T-cell (primary cell): ENCODE measurements around the gene LPCAT4. TPM values are rescaled to one million over a fixed set of nuclear protein-coding genes. Genes with fewer than 3 reads are reported as not detected.
A peak's percentile ranks its signal among the peaks of the same experiment; 100 is the strongest.

Experiments
- ATAC-seq, 4 experiments: fragments of 200-7000 bp in 3 of 4; fragments of 150-1000 bp in 1 of 4; cut with Tn5 transposase; replicated peaks in 1 of 4; 1 replicate in 3 of 4; 2 replicates in 1 of 4; pipeline ENCODE4 v1.10.0; 2021; ENCODE audit warnings: moderate library complexity in 3 of 4, mild to moderate bottlenecking in 2 of 4, moderate number of reproducible peaks in 1 of 4
- CTCF ChIA-PET, 2 donors: fragments of 300-600 bp; sonication (Branson Sonifier 250); formaldehyde crosslinking; loops; one replicate each; lab custom pipeline; 2022; ENCODE audit warnings: antibody characterized with exemption in 2 of 2; lab: Charles Lee
- POLR2A ChIA-PET, 2 donors: fragments of 300-600 bp; sonication (Branson Sonifier 250); formaldehyde crosslinking; loops; one replicate each; lab custom pipeline; 2022; ENCODE audit warnings: antibody characterized with exemption in 2 of 2; lab: Charles Lee
- DNase-seq, 35 experiments: peaks; one replicate each; pipeline versions ENCODE4 v3.0.0 to v3.0.0-alpha.2; 2013 to 2023
- H3K27ac ChIP-seq: one replicate; pipeline ENCODE4 v1.5.1; 2013; ENCODE audit warnings: low read length
- H3K27me3 ChIP-seq, 2 experiments: replicated peaks in 1 of 2; 1 replicate in 1 of 2; 2 replicates in 1 of 2; pipeline versions ENCODE4 v1.6.1 to v1.7.0; 2013; ENCODE audit warnings: low read length in 1 of 2, mixed read lengths in 1 of 2; ENCODE audit not compliant: control insufficient read depth in 2 of 2, insufficient read depth in 2 of 2; ENCODE audit errors: extremely low read depth in 1 of 2
- H3K36me3 ChIP-seq, 2 donors: 1 replicate in 1 of 2; 2 replicates in 1 of 2; pipeline versions ENCODE4 v1.6.1 to v1.7.0; 2013; ENCODE audit warnings: low read length in 1 of 2; ENCODE audit not compliant: control insufficient read depth in 2 of 2, insufficient read depth in 1 of 2; ENCODE audit errors: extremely low read depth in 1 of 2
- H3K4me1 ChIP-seq, 2 experiments: 1 replicate in 1 of 2; 2 replicates in 1 of 2; pipeline versions ENCODE4 v1.6.1 to v1.7.0; 2013; ENCODE audit warnings: low read length in 2 of 2, mixed read lengths in 1 of 2; ENCODE audit not compliant: insufficient read depth in 2 of 2, control insufficient read depth in 1 of 2; ENCODE audit errors: extremely low read depth in 1 of 2
- H3K4me3 ChIP-seq, 2 donors: 1 replicate in 1 of 2; 2 replicates in 1 of 2; pipeline versions ENCODE4 v1.5.1 to v1.7.0; 2013; ENCODE audit warnings: mild to moderate bottlenecking in 2 of 2, low read length in 1 of 2, moderate library complexity in 1 of 2; ENCODE audit not compliant: control insufficient read depth in 1 of 2; ENCODE audit errors: extremely low read depth in 1 of 2
- H3K9me3 ChIP-seq: 2 replicates; pipeline ENCODE4 v1.7.0; 2013
- H3K27ac Mint-ChIP-seq, 2 donors: one replicate each; pipeline ENCODE4 v1.8.0; 2020 to 2021; ENCODE audit warnings: mild to moderate bottlenecking in 2 of 2, mixed read lengths in 2 of 2
- H3K27me3 Mint-ChIP-seq, 2 donors: one replicate each; pipeline ENCODE4 v1.8.0; 2021 to 2022; ENCODE audit warnings: mixed read lengths in 2 of 2
- H3K36me3 Mint-ChIP-seq: one replicate; pipeline ENCODE4 v1.8.0; 2021; ENCODE audit warnings: mixed read lengths
- H3K4me1 Mint-ChIP-seq, 3 donors: one replicate each; pipeline ENCODE4 v1.8.0; 2020 to 2022; ENCODE audit warnings: mixed read lengths in 3 of 3, mild to moderate bottlenecking in 1 of 3
- H3K4me3 Mint-ChIP-seq, 3 donors: one replicate each; pipeline ENCODE4 v1.8.0; 2020 to 2022; ENCODE audit warnings: mild to moderate bottlenecking in 3 of 3, mixed read lengths in 3 of 3, moderate library complexity in 3 of 3
- H3K9me3 Mint-ChIP-seq, 3 donors: one replicate each; pipeline ENCODE4 v1.8.0; 2020 to 2022; ENCODE audit warnings: mixed read lengths in 3 of 3
- WGBS: methylation state at CpG from one replicate; pipeline ENCODE4 v1.1.5; 2013; ENCODE audit warnings: missing lambda C conversion rate; ENCODE audit not compliant: insufficient coverage; 5-methylcytosine and 5-hydroxymethylcytosine counted together
- total RNA-seq, 35 experiments: library from RNA in 6 of 35; stranded (reverse) in 6 of 35; fragments of 120-200 nt in 1 of 35; gene quantifications; one replicate each; pipeline versions ENCODE4 v1.2.1 to v1.2.4 and lab custom pipeline; 2013 to 2026

The LPCAT4 gene
- total RNA-seq, 5 donors from 2014 or later (not counting 1 experiment from before 2014, with no cell fraction given), result 60.8 to 115 (median 91.1) TPM

- DNase-seq (no peak), ATAC-seq (no peak)
- ChIA-PET POLR2A (no interaction called here), CTCF (interaction anchor here in 1 of 2 donors (1.3 kb wide), 1 partner anchor 8 kb away, joined by 3 read pairs; the partner anchor contains the start of gene LPCAT4)
- Histone ChIP-seq H3K4me3 (no peak overlapping the region), H3K27ac (no peak overlapping the region), H3K4me1 (peaks cover 0 to 2% of the 10 kb centered on the region in 2 experiments), H3K27me3 (no peaks in the 10 kb centered on the region), H3K36me3 (peaks cover 2 to 72% of the 10 kb centered on the region in 2 donors), H3K9me3 (no peaks in the 10 kb centered on the region)
- Mint-ChIP-seq H3K27ac (no peak overlapping the region), H3K4me1 (peaks cover 0 to 11% (median 6%) of the 10 kb centered on the region in 3 donors), H3K27me3 (no peaks in the 10 kb centered on the region), H3K9me3 (no peaks in the 10 kb centered on the region), H3K4me3 (no peak overlapping the region), H3K36me3 (peaks cover 54% of the 10 kb centered on the region)
- 100% methylated on average over 1 of the region's 4 CpGs for WGBS
Measured at GRCh38 chr15:34358948-34359347, 8.0 kb downstream of the LPCAT4 start.

- no peaks in the 10 kb centered on the region for H3K27me3 ChIP-seq
- peaks cover 54% of the 10 kb centered on the region for H3K36me3 Mint-ChIP-seq
- POLR2A ChIA-PET, result no interaction called here
- no peak overlapping the region for H3K27ac Mint-ChIP-seq
- H3K4me1 ChIP-seq, result peaks cover 0 to 2% of the 10 kb centered on the region in 2 experiments
- no peak overlapping the region for H3K4me3 ChIP-seq
- peaks cover 2 to 68% of the 10 kb centered on the region in 2 donors for H3K36me3 ChIP-seq
- H3K9me3 ChIP-seq, result no peaks in the 10 kb centered on the region
- WGBS, result 100% methylated on average over 1 of the region's 3 CpGs
- CTCF ChIA-PET, result interaction anchor here (0.7 to 1.3 kb wide), 5 partner anchors 9 to 74 kb away, joined by 3 to 8 read pairs (median 4); partner anchors contain the start of genes LPCAT4 (in 2 of the 2) and NOP10 (in 1 of the 2)
- no peaks in the 10 kb centered on the region for H3K9me3 Mint-ChIP-seq
- H3K27me3 Mint-ChIP-seq, result no peaks in the 10 kb centered on the region
- H3K4me3 Mint-ChIP-seq, result no peak overlapping the region
- ATAC-seq, result no peak
- H3K4me1 Mint-ChIP-seq, result peaks cover 0 to 11% (median 4%) of the 10 kb centered on the region in 3 donors
- no peak for DNase-seq
- no peak overlapping the region for H3K27ac ChIP-seq
Measured at GRCh38 chr15:34358367-34358766, 8.6 kb downstream of the LPCAT4 start.

GRCh38 chr15:34357653-34358052 is 9.3 kb downstream of the LPCAT4 start:
- peaks cover 49% of the 10 kb centered on the region for H3K36me3 Mint-ChIP-seq
- H3K4me3 Mint-ChIP-seq, result no peak overlapping the region
- H3K27me3 ChIP-seq, result no peaks in the 10 kb centered on the region
- ChIA-PET POLR2A (no interaction called here), CTCF (interaction anchor here (0.7 to 1.3 kb wide), 4 partner anchors 9 to 75 kb away, joined by 3 to 4 read pairs (median 4); partner anchors contain the start of gene LPCAT4 (in 2 of the 2))
- no peaks in the 10 kb centered on the region for H3K9me3 Mint-ChIP-seq
- ATAC-seq, result no peak
- H3K4me1 ChIP-seq, result peaks cover 0 to 2% of the 10 kb centered on the region in 2 experiments
- peaks cover 0 to 5% (median 0%) of the 10 kb centered on the region in 3 donors for H3K4me1 Mint-ChIP-seq
- no peak overlapping the region for H3K27ac ChIP-seq
- H3K9me3 ChIP-seq, result no peaks in the 10 kb centered on the region
- no peak for DNase-seq
- WGBS, result no CpG with 5 or more reads among the region's 1 CpG
- peaks cover 2 to 61% of the 10 kb centered on the region in 2 donors for H3K36me3 ChIP-seq
- H3K4me3 ChIP-seq, result no peak overlapping the region
- H3K27me3 Mint-ChIP-seq, result no peaks in the 10 kb centered on the region
- no peak overlapping the region for H3K27ac Mint-ChIP-seq

- WGBS, result 82% methylated on average over 5 of the region's 9 CpGs
- Mint-ChIP-seq H3K4me3 (no peak overlapping the region), H3K4me1 (no peaks in the 10 kb centered on the region), H3K36me3 (peaks cover 37% of the 10 kb centered on the region), H3K27me3 (no peaks in the 10 kb centered on the region), H3K27ac (peak overlapping the region in 1 of 2 donors; percentile 12), H3K9me3 (no peaks in the 10 kb centered on the region)
- POLR2A ChIA-PET, result interaction anchor here in 1 of 2 donors (0.5 kb wide), 1 partner anchor 315 kb away, joined by 5 read pairs; no protein-coding TSS in a partner anchor
- CTCF ChIA-PET, result interaction anchor here in 1 of 2 donors (1.0 kb wide), 1 partner anchor 11 kb away, joined by 3 read pairs; no protein-coding TSS in a partner anchor
- Histone ChIP-seq H3K4me3 (no peak overlapping the region), H3K36me3 (peaks cover 2 to 42% of the 10 kb centered on the region in 2 donors), H3K9me3 (no peaks in the 10 kb centered on the region), H3K4me1 (no peaks in the 10 kb centered on the region), H3K27me3 (no peaks in the 10 kb centered on the region), H3K27ac (no peak overlapping the region)
- no peak for ATAC-seq
- no peak for DNase-seq
Measured at GRCh38 chr15:34355241-34355640, 11.8 kb downstream of the LPCAT4 start.

- Mint-ChIP-seq H3K36me3 (peaks cover 32% of the 10 kb centered on the region), H3K9me3 (no peaks in the 10 kb centered on the region), H3K27ac (no peak overlapping the region), H3K27me3 (no peaks in the 10 kb centered on the region), H3K4me1 (no peaks in the 10 kb centered on the region), H3K4me3 (no peak overlapping the region)
- POLR2A ChIA-PET, result interaction anchor here in 1 of 2 donors (0.6 kb wide), 1 partner anchor 26 kb away, joined by 3 read pairs; no protein-coding TSS in a partner anchor
- H3K36me3 ChIP-seq, result peaks cover 2 to 33% of the 10 kb centered on the region in 2 donors
- DNase-seq (no peak), ATAC-seq (no peak)
- H3K4me3 ChIP-seq, result no peak overlapping the region
- CTCF ChIA-PET, result no interaction called here
- no peaks in the 10 kb centered on the region for H3K9me3 ChIP-seq
- no peaks in the 10 kb centered on the region for H3K4me1 ChIP-seq
- no peak overlapping the region for H3K27ac ChIP-seq
- 98% methylated on average over 5 of the region's 7 CpGs for WGBS
- H3K27me3 ChIP-seq, result no peaks in the 10 kb centered on the region
Measured at GRCh38 chr15:34354286-34354685, 12.7 kb downstream of the LPCAT4 start.

GRCh38 chr15:34353627-34354026 is 13.4 kb downstream of the LPCAT4 start:
- H3K9me3 Mint-ChIP-seq, result no peaks in the 10 kb centered on the region
- ChIA-PET CTCF (no interaction called here), POLR2A (no interaction called here)
- H3K27me3 Mint-ChIP-seq, result no peaks in the 10 kb centered on the region
- Histone ChIP-seq H3K4me3 (no peak overlapping the region), H3K27me3 (no peaks in the 10 kb centered on the region), H3K36me3 (peaks cover 2 to 28% of the 10 kb centered on the region in 2 donors), H3K4me1 (no peaks in the 10 kb centered on the region), H3K27ac (no peak overlapping the region), H3K9me3 (no peaks in the 10 kb centered on the region)
- no peak overlapping the region for H3K4me3 Mint-ChIP-seq
- 100% methylated on average over 1 of the region's 2 CpGs for WGBS
- DNase-seq, result no peak
- ATAC-seq, result no peak
- H3K4me1 Mint-ChIP-seq, result no peaks in the 10 kb centered on the region
- H3K27ac Mint-ChIP-seq, result peak overlapping the region in 1 of 2 donors; percentile 15
- peaks cover 28% of the 10 kb centered on the region for H3K36me3 Mint-ChIP-seq
